HL-60 (cell line): ENCODE measurements around the gene CD7.

ENCODE experiments used
- CTCF ChIP-seq: IDR thresholded peaks from one replicate; pipeline ENCODE4 v1.5.1; 2011; ENCODE audit warnings: low read length, control low read depth, inconsistent platforms; ENCODE audit not compliant: insufficient read depth
- GABPA ChIP-seq: IDR thresholded peaks from 2 replicates; pipeline ENCODE4 v1.6.1; 2012; ENCODE audit warnings: low read depth
- POLR2AphosphoS5 ChIP-seq: IDR thresholded peaks from 2 replicates; pipeline ENCODE4 v1.6.1; 2012; ENCODE audit warnings: low read depth
- REST ChIP-seq: IDR thresholded peaks from 2 replicates; pipeline ENCODE4 v1.6.1; 2012; ENCODE audit warnings: low read depth; ENCODE audit not compliant: insufficient replicate concordance
- SPI1 ChIP-seq: IDR thresholded peaks from 2 replicates; pipeline ENCODE4 v1.6.1; 2012; ENCODE audit warnings: low read depth, mild to moderate bottlenecking, borderline replicate concordance

GRCh38 chr17:82343560-82343959, 26.2 kb upstream of the CD7 start:
- TF ChIP-seq CTCF (no peak), POLR2AphosphoS5 (no peak), SPI1 (no peak), REST (no peak), GABPA (no peak)
